HepG2 (cell line): ENCODE measurements around the gene TRMT1. TPM values are rescaled to one million over a fixed set of nuclear protein-coding genes. Genes with fewer than 3 reads are reported as not detected.

Source experiments
- BCLAF1 ChIP-seq: fragments of 450-650 bp; IDR thresholded peaks from 2 replicates; pipeline ENCODE4 v1.6.1; 2017; ENCODE audit warnings: mild to moderate bottlenecking
- ESRRA ChIP-seq: sonication (generic); formaldehyde crosslinking; IDR thresholded peaks from 2 replicates; pipeline ENCODE4 v1.5.1; 2020; ENCODE audit warnings: mild to moderate bottlenecking, low read depth, missing genetic modification reagents
- HNRNPUL1 ChIP-seq: fragments of 200-400 bp; formaldehyde crosslinking; IDR thresholded peaks from 2 replicates; pipeline ENCODE4 v1.6.1; 2017; ENCODE audit warnings: low read depth, mild to moderate bottlenecking, low read length, moderate library complexity
- KLF6 ChIP-seq: IDR thresholded peaks from 2 replicates; pipeline ENCODE4 v1.8.0; 2016; ENCODE audit warnings: missing biosample characterization, missing genetic modification reagents
- RBM39 ChIP-seq: fragments of 200-400 bp; formaldehyde crosslinking; IDR thresholded peaks from one replicate; pipeline ENCODE4 v1.6.1; 2018; ENCODE audit warnings: antibody characterized with exemption, mild to moderate bottlenecking, low read depth, low read length; ENCODE audit not compliant: poor library complexity, severe bottlenecking
- SIX4 ChIP-seq: sonication (generic); formaldehyde crosslinking; IDR thresholded peaks from 2 replicates; pipeline ENCODE4 v1.4.0; 2020; ENCODE audit warnings: missing genetic modification reagents
- YY1 ChIP-seq: IDR thresholded peaks from 2 replicates; pipeline ENCODE4 v1.6.1; 2011; ENCODE audit warnings: low read length, low read depth, moderate library complexity, mild to moderate bottlenecking; ENCODE audit not compliant: insufficient read depth, insufficient replicate concordance
- ZFP82 ChIP-seq: sonication (generic); formaldehyde crosslinking; IDR thresholded peaks from 2 replicates; pipeline ENCODE4 v1.5.1; 2020; ENCODE audit warnings: mild to moderate bottlenecking, missing genetic modification reagents, borderline replicate concordance
- ZFP91 ChIP-seq: sonication (generic); formaldehyde crosslinking; IDR thresholded peaks from 2 replicates; pipeline ENCODE4 v1.9.0; 2022; ENCODE audit warnings: missing genetic modification reagents, mild to moderate bottlenecking, borderline replicate concordance
- ZNF124 ChIP-seq: sonication (generic); formaldehyde crosslinking; IDR thresholded peaks from 2 replicates; pipeline ENCODE4 v1.4.0; 2020; ENCODE audit warnings: missing genetic modification reagents
- ZNF678 ChIP-seq: sonication (generic); formaldehyde crosslinking; IDR thresholded peaks from 2 replicates; pipeline ENCODE4 v1.4.0; 2020; ENCODE audit warnings: mild to moderate bottlenecking, missing genetic modification reagents
- ZNF713 ChIP-seq: sonication (generic); formaldehyde crosslinking; IDR thresholded peaks from 2 replicates; pipeline ENCODE4 v1.4.0; 2020; ENCODE audit warnings: mild to moderate bottlenecking, missing genetic modification reagents
- ZNF75D ChIP-seq: sonication (generic); formaldehyde crosslinking; IDR thresholded peaks from 2 replicates; pipeline ENCODE4 v1.8.1; 2023; ENCODE audit warnings: missing genetic modification reagents, mild to moderate bottlenecking, borderline replicate concordance
- polyA plus RNA-seq, 8 experiments: library from polyadenylated mRNA; depleted of rRNA in 3 of 8; stranded (reverse) in 7 of 8; unstranded in 1 of 8; fragments of >200 nt; fragmentation: Illumina TruSeq in 4 of 8; extraction: Trizol in 4 of 8; gene quantifications; 2 replicates each; pipeline versions ENCODE4 v1.2.1 to v1.2.3, GENCODE V29; 2011 to 2016; ENCODE audit warnings: low read depth in 4 of 8, missing spikeins in 1 of 8, mixed read lengths in 1 of 8; ENCODE audit not compliant: insufficient read depth in 1 of 8
- total RNA-seq, 5 experiments: library from RNA; depleted of rRNA; stranded (reverse); fragments of >200 nt; fragmentation: Illumina TruSeq; extraction: Trizol; gene quantifications; 2 replicates each; pipeline ENCODE4 v1.2.3, GENCODE V29; 2016; ENCODE audit warnings: low read depth in 1 of 5
- TF ChIP-seq, protein P1 (sequence below): IDR thresholded peaks from 2 replicates; pipeline ENCODE4 v1.6.1; 2018; ENCODE audit warnings: missing genetic modification reagents, mild to moderate bottlenecking, missing compliant biosample characterization
- TF ChIP-seq, protein P2 (sequence below), 2 experiments: sonication (generic) in 1 of 2; formaldehyde crosslinking in 1 of 2; IDR thresholded peaks; 2 replicates each; pipeline versions ENCODE4 v1.5.1 to v1.6.1; 2011 to 2020; ENCODE audit warnings: borderline replicate concordance in 1 of 2, low read depth in 1 of 2, low read length in 1 of 2, mild to moderate bottlenecking in 1 of 2, missing genetic modification reagents in 1 of 2, moderate library complexity in 1 of 2

Gene TRMT1
- total and polyA plus RNA-seq, 2 of the 13 experiments (the other 11 are each of a cell fraction or from before 2014, with no cell fraction given), result 35.5 to 44.1 TPM

DNA sequence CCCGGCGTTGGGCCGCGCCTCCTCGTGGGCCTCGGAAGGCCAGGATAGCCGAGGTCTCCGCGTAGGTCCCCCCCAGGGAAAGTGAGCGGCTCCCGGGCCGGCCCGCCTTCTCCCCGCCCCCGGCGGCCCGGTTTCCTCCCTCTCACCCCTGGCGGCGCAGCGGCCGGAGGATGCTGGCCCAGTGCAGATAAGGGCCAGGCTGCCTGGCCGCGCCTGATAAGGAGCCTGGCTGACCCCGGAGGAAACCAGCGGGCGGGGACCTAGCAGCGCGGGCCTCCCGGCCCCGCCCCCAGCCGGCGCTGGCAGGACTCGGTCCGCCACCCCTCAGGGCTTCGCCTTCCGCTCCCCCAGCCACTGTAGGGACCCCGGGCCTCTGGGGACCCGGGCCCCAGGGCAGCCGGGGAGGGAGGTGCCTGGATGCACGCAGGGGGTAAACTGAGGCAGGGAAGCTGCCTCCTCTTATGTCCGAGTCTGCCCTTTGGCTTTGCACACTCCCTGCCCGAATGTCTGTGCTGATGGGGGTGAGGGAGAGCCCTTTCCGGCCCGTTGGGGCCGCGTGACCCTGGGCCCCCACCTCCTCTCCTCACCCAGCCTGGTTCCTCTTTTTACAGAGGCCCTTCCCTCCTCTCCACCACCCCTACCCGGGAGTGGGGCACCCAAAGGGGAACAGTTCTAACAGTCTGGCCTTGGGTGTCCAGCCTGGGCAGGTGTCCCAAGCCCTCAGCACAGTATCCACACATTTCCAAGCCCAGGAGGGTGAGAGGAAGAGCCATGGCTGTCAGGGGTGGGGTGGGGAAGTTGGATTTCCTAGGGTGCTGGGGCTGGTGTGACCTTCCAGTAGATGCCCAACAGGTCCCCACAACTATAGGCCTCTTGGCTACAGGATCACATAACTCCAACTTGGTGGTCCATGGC, 13.6 kb downstream of the TRMT1 start, which contains the start of gene LYL1 (continued):
- TF ChIP-seq, protein P1, sequence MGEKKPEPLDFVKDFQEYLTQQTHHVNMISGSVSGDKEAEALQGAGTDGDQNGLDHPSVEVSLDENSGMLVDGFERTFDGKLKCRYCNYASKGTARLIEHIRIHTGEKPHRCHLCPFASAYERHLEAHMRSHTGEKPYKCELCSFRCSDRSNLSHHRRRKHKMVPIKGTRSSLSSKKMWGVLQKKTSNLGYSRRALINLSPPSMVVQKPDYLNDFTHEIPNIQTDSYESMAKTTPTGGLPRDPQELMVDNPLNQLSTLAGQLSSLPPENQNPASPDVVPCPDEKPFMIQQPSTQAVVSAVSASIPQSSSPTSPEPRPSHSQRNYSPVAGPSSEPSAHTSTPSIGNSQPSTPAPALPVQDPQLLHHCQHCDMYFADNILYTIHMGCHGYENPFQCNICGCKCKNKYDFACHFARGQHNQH, result no peak
- TF ChIP-seq KLF6, result no peak
- TF ChIP-seq ZFP91 (CRISPR knock-in tag), result no peak; the same call in 1 of the 2 replicates
- TF ChIP-seq HNRNPUL1, result no peak
- TF ChIP-seq ESRRA (CRISPR knock-in tag), result no peak
- TF ChIP-seq, protein P2, sequence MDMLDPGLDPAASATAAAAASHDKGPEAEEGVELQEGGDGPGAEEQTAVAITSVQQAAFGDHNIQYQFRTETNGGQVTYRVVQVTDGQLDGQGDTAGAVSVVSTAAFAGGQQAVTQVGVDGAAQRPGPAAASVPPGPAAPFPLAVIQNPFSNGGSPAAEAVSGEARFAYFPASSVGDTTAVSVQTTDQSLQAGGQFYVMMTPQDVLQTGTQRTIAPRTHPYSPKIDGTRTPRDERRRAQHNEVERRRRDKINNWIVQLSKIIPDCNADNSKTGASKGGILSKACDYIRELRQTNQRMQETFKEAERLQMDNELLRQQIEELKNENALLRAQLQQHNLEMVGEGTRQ (IDR thresholded peaks at IDR 0.05; ENCODE audit: low read depth, low read length), result no peak
- TF ChIP-seq, protein P2 (CRISPR knock-in tag; IDR thresholded peaks at IDR 0.05; ENCODE audit: borderline replicate concordance), result no peak
- TF ChIP-seq YY1, result no peak
- TF ChIP-seq ZNF75D, result no peak
- no peak for TF ChIP-seq ZNF713 (CRISPR knock-in tag)
- TF ChIP-seq ZNF678, result no peak
- TF ChIP-seq ZFP82, result no peak
- TF ChIP-seq SIX4 (CRISPR knock-in tag), result no peak
- TF ChIP-seq RBM39, result no peak
- no peak for TF ChIP-seq ZNF124 (CRISPR knock-in tag)
- TF ChIP-seq BCLAF1, result no peak
